IPS-NIHi7 (cell line): Measurements from ENCODE around the gene VCL.
"Not testable (repeated sequence)": the region's sequence is repeated elsewhere in the genome, so short reads cannot be mapped to it uniquely, and the experiment has no call there.

ENCODE experiments used
- DNase-seq: peaks from one replicate; pipeline ENCODE4 v3.0.0; 2012; ENCODE audit warnings: mixed read lengths; ENCODE audit errors: extremely low spot score

Gene VCL

GRCh38 chr10:74104996-74105395 lies 107.1 kb downstream of the VCL start:
- no peak for DNase-seq

- DNase-seq, result no peak
Measured at GRCh38 chr10:74107391-74107790, 109.5 kb downstream of the VCL start.

- DNase-seq, result no peak
Measured at GRCh38 chr10:74109452-74109851, 111.5 kb downstream of the VCL start.

- no peak for DNase-seq
Measured at GRCh38 chr10:74110120-74110519, 112.2 kb downstream of the VCL start.

- DNase-seq, result no peak
Measured at GRCh38 chr10:74111799-74112198, 113.9 kb downstream of the VCL start.

- no peak for DNase-seq
Measured at GRCh38 chr10:74113546-74113945, 115.6 kb downstream of the VCL start.

GRCh38 chr10:74114041-74114448 lies 116.1 kb downstream of the VCL start:
- no peak for DNase-seq

GRCh38 chr10:74117738-74118137 lies 119.8 kb downstream of the VCL start:
- DNase-seq, result no peak

GRCh38 chr10:74118804-74119203 lies 120.9 kb downstream of the VCL start:
- no peak for DNase-seq

- DNase-seq, result no peak
Measured at GRCh38 chr10:74120911-74121310, 123.0 kb downstream of the VCL start.

GRCh38 chr10:74121368-74121767 lies 123.5 kb downstream of the VCL start:
- DNase-seq, result no peak

- no peak for DNase-seq
Measured at GRCh38 chr10:74122060-74122459, 124.1 kb downstream of the VCL start.

- DNase-seq, result no peak
Measured at GRCh38 chr10:74123081-74123480, 125.2 kb downstream of the VCL start.

- DNase-seq, result no peak
Measured at GRCh38 chr10:74133923-74134820, 136.3 kb downstream of the VCL start.

GRCh38 chr10:74135452-74135851 lies 137.5 kb downstream of the VCL start:
- no peak for DNase-seq

GRCh38 chr10:74137992-74138391 lies 140.1 kb downstream of the VCL start:
- no peak for DNase-seq

GRCh38 chr10:74138596-74138995 lies 140.7 kb downstream of the VCL start:
- DNase-seq, result not testable (repeated sequence)

- DNase-seq, result no peak
Measured at GRCh38 chr10:74139981-74140380, 142.1 kb downstream of the VCL start.

- no peak for DNase-seq
Measured at GRCh38 chr10:74140553-74140952, 142.6 kb downstream of the VCL start.

GRCh38 chr10:74145133-74145532 lies 147.2 kb downstream of the VCL start:
- DNase-seq, result no peak

- not testable (repeated sequence) for DNase-seq
Measured at GRCh38 chr10:74146980-74147379, 149.1 kb downstream of the VCL start.

- peak; percentile 82 for DNase-seq
Measured at GRCh38 chr10:74150204-74150989, 152.5 kb downstream of the VCL start, which contains the start of gene AP3M1. TSS of gene AP3M1 (minus strand) at chr10:74150828. CDS start at chr10:74138379, 12,449 bp downstream.
